Measurements from ENCODE around the gene IL1RAPL2. TPM values are rescaled to one million over a fixed set of nuclear protein-coding genes. Genes with fewer than 3 reads are reported as not detected.
"Not testable (repeated sequence)": the region's sequence is repeated elsewhere in the genome, so short reads cannot be mapped to it uniquely, and the experiment has no call there.

The IL1RAPL2 gene
- total RNA-seq, 6 experiments from 2014 or later: 0.13 to 0.70 (median 0.29) TPM; not detected in 1

DNA sequence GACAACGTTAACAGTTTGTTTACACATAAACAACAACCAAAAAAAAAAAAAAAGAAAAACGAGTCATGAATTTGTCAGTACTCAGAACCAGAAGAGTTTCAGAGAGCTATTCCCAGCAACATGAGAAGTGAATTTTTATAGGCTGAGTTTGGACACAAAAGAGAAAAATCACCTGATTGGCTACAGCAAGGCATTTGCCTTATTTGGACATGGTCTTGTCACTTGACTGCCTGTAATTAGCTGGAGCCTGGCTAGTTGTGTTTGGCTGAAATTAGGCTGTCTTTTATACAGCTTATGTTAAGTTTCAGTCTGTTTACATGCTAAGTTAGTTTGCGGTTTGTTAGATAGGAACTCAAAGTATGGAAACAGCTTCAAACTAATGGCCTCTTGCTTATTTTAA, 655.4 kb downstream of the IL1RAPL2 start:
- no peaks in the 10 kb centered on the region for H3K27me3 ChIP-seq
- WGBS (ENCODE audit: insufficient coverage, low coverage, low lambda C conversion rate, missing lambda C conversion rate): 44% methylated on average over 3 of the region's 3 CpGs
- DNase-seq (no peak), ATAC-seq (no peak)
- no peaks in the 10 kb centered on the region for H3K9me3 ChIP-seq
- H3K36me3 ChIP-seq: no peaks in the 10 kb centered on the region
- H3K27ac ChIP-seq: no peak overlapping the region
- no peak overlapping the region for H3K4me3 ChIP-seq
- intact Hi-C loops (cut with DNase I): no loop called here
- no peak for TF ChIP-seq POLR2A (IDR thresholded peaks at IDR 0.05)
- TF ChIP-seq, protein P1, sequence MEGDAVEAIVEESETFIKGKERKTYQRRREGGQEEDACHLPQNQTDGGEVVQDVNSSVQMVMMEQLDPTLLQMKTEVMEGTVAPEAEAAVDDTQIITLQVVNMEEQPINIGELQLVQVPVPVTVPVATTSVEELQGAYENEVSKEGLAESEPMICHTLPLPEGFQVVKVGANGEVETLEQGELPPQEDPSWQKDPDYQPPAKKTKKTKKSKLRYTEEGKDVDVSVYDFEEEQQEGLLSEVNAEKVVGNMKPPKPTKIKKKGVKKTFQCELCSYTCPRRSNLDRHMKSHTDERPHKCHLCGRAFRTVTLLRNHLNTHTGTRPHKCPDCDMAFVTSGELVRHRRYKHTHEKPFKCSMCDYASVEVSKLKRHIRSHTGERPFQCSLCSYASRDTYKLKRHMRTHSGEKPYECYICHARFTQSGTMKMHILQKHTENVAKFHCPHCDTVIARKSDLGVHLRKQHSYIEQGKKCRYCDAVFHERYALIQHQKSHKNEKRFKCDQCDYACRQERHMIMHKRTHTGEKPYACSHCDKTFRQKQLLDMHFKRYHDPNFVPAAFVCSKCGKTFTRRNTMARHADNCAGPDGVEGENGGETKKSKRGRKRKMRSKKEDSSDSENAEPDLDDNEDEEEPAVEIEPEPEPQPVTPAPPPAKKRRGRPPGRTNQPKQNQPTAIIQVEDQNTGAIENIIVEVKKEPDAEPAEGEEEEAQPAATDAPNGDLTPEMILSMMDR (IDR thresholded peaks at IDR 0.05): no peak
- no peaks in the 10 kb centered on the region for H3K4me1 ChIP-seq

DNA sequence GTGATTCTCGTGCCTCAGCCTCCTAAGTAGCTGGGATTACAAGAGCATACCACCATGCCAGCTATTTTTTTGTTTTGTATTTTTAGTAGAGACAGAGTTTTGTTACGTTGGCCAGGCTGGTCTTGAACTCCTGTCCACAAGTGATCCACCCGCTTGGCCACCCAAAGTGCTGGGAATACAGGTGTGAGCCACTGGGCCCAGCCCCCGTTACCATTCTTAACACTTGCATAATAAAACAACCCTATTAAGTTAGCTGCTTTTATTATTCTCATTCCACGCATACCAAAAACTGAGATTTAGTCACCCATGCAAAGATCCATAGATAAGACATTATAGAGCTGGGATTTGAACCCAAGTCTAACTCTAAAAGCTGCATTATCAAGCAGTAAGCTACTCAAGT, 660.5 kb downstream of the IL1RAPL2 start:
- no peak for TF ChIP-seq POLR2A (IDR thresholded peaks at IDR 0.05)
- TF ChIP-seq, protein P1 (IDR thresholded peaks at IDR 0.05): no peak
- H3K36me3 ChIP-seq: no peaks in the 10 kb centered on the region
- H3K27me3 ChIP-seq: no peaks in the 10 kb centered on the region
- intact Hi-C loops (cut with DNase I): no loop called here
- H3K9me3 ChIP-seq: no peaks in the 10 kb centered on the region
- 72% methylated on average over 5 of the region's 5 CpGs for WGBS (ENCODE audit: insufficient coverage, low coverage, low lambda C conversion rate, missing lambda C conversion rate)
- ATAC-seq (no peak), DNase-seq (no peak)
- no peak overlapping the region for H3K27ac ChIP-seq
- H3K4me1 ChIP-seq: no peaks in the 10 kb centered on the region
- no peak overlapping the region for H3K4me3 ChIP-seq

DNA sequence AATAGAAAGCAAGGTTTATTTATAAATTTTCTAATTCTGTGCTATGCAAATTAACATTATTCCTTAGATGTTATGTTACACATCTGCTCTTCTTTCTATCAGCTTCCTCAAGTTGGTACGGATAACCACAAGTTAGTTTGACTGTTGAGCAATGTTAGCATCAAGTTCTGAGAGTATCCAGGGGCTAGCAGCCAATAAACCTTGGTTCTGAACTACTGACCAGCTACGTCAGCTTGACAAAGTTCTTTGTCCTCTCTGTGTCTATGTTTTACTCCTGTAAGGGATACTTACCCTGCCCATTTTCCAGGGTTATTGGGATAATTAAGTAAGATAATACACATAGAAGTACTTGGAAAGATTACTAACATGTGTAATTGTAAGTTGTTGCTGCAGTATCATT, 662.6 kb downstream of the IL1RAPL2 start:
- no peaks in the 10 kb centered on the region for H3K4me1 ChIP-seq
- H3K27me3 ChIP-seq: no peaks in the 10 kb centered on the region
- TF ChIP-seq, protein P1 (IDR thresholded peaks at IDR 0.05): no peak
- no peak for TF ChIP-seq POLR2A (IDR thresholded peaks at IDR 0.05)
- peak; percentile 73 to 92 (median 75) for ATAC-seq
- no peak overlapping the region for H3K27ac ChIP-seq
- H3K36me3 ChIP-seq: no peaks in the 10 kb centered on the region
- intact Hi-C loops (cut with DNase I): no loop called here
- no peaks in the 10 kb centered on the region for H3K9me3 ChIP-seq
- no peak overlapping the region for H3K4me3 ChIP-seq
- 23% methylated on average over 2 of the region's 2 CpGs for WGBS (ENCODE audit: insufficient coverage, low coverage, low lambda C conversion rate, missing lambda C conversion rate)
- no peak for DNase-seq

DNA sequence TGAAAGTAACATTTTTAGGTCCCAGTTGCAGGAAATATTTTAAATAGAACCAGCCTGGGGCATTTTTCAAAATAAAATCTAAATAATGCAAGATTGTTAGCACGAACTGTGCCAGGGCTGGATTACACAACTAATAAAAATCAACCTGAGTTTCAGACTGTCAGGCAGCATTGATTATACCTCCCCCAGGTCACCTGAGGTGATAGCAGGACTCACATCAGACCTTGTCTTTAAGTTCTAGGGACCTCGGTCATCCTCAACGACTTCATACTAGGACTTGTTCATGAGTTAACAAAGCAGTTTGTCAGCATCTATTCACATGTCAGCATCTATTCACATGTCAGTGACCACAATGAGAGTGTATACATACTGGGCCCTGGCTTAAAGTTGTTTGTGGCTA, 663.1 kb downstream of the IL1RAPL2 start:
- WGBS (ENCODE audit: insufficient coverage, low coverage, low lambda C conversion rate, missing lambda C conversion rate): 9% methylated on average over 2 of the region's 3 CpGs
- Histone ChIP-seq H3K36me3 (no peaks in the 10 kb centered on the region), H3K4me3 (no peak overlapping the region), H3K27me3 (no peaks in the 10 kb centered on the region), H3K9me3 (no peaks in the 10 kb centered on the region), H3K27ac (no peak overlapping the region), H3K4me1 (no peaks in the 10 kb centered on the region)
- intact Hi-C loops (cut with DNase I): no loop called here
- TF ChIP-seq, protein P1 (IDR thresholded peaks at IDR 0.05): no peak
- no peak for TF ChIP-seq POLR2A (IDR thresholded peaks at IDR 0.05)
- ATAC-seq (peak in 2 of 4 donors; percentile 47 to 63), DNase-seq (no peak)

DNA sequence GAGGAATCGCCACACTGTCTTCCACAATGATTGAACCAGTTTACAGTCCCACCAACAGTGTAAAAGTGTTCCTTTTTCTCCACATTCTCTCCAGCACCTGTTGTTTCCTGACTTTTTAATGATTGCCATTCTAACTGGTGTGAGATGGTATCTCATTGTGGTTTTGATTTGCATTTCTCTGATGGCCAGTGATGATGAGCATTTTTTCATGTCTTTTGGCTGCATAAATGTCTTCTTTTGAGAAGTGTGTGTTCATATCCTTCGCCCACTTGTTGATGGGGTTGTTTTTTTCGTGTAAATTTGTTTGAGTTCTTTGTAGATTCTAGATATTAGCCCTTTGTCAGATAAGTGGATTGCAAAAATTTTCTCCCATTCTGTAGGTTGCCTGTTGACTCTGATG, 671.4 kb downstream of the IL1RAPL2 start:
- H3K27me3 ChIP-seq; H3K4me3 ChIP-seq; H3K27ac ChIP-seq; ATAC-seq; intact Hi-C loops (cut with DNase I); H3K9me3 ChIP-seq; H3K4me1 ChIP-seq; H3K36me3 ChIP-seq; DNase-seq: not testable (repeated sequence)
- WGBS (ENCODE audit: insufficient coverage, low coverage, low lambda C conversion rate, missing lambda C conversion rate): 51% methylated on average over 3 of the region's 3 CpGs

Data from right lobe of liver (tissue), 6 donors.